ENCODE data around the gene TCERG1L.

TCERG1L gene

DNA sequence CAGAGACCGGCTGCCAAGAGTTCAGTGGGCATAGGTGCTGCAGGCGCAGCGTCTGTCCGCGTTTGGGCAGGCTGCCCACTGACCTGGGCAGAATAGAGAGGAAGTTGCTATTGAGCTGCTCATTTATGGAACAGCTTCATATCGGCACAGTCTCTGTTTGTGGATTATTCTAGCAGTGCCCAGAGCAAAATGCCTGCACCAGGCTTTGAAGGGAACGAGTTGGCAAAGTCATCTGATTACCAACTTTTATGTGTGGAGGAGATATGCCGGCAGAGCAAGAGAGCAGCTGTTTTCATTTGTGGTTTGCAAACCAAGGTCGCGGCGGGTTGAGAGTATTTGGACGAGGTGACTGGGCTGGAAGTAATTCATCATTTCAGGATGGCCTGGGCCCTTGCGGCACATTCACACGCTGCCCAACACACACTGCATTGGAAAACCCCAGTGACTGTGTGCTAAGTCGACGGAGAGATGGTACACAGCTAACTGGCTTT is 228.5 kb downstream of the TCERG1L start:
- Histone ChIP-seq H2AFZ (ENCODE audit: low read depth) (no peak overlapping the region), H3K79me2 (ENCODE audit: insufficient read depth, low read depth) (no peaks in the 10 kb centered on the region), H3K9ac (no peak overlapping the region), H3K4me3 (IDR thresholded peaks at IDR 0.05; ENCODE audit: insufficient read depth, low read depth, low read length) (no peak overlapping the region), H3K4me1 (ENCODE audit: low read depth, poor library complexity, severe bottlenecking) (no peaks in the 10 kb centered on the region), H3K36me3 (ENCODE audit: insufficient read depth) (no peaks in the 10 kb centered on the region), H4K20me1 (ENCODE audit: insufficient read depth) (no peaks in the 10 kb centered on the region), H3K4me2 (no peak overlapping the region), H3K27me3 (ENCODE audit: insufficient read depth, low read depth) (no peaks in the 10 kb centered on the region), H3K27ac (no peak overlapping the region)
- TF ChIP-seq, protein P1, sequence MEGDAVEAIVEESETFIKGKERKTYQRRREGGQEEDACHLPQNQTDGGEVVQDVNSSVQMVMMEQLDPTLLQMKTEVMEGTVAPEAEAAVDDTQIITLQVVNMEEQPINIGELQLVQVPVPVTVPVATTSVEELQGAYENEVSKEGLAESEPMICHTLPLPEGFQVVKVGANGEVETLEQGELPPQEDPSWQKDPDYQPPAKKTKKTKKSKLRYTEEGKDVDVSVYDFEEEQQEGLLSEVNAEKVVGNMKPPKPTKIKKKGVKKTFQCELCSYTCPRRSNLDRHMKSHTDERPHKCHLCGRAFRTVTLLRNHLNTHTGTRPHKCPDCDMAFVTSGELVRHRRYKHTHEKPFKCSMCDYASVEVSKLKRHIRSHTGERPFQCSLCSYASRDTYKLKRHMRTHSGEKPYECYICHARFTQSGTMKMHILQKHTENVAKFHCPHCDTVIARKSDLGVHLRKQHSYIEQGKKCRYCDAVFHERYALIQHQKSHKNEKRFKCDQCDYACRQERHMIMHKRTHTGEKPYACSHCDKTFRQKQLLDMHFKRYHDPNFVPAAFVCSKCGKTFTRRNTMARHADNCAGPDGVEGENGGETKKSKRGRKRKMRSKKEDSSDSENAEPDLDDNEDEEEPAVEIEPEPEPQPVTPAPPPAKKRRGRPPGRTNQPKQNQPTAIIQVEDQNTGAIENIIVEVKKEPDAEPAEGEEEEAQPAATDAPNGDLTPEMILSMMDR (conservative IDR thresholded peaks at IDR 0.05; ENCODE audit: low read depth, low read length) = no peak

DNA sequence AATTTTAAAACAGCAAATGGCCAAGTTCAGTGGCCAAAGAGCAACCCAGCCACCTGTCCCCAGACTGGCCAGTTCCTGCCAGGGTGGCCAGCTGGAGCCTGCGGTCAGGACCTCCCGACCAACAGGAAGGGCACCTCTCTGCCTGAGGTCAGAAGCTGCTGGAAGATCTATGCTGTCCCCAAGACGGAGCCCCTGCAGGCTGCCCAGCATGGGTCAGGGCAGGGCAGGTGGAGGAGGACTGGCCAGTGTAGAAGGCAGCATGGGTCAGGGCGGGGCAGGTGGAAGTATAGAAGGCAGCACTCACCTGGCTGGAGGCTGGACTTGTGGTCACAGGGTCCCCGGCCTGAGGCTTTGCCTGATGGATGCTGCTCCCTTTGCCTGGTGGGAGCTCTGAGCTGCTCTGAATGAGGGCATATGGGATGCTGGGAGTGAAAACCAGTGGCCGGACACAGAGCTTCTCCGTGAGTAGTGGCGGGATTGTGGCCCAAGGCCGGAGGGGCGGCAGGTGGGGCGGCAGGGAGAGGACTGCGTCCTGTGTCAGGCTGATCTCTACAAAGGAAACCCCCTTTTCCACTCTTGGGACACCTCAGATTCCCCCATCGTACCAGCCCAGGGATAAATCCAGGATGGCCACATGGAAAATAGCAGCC is 229.2 kb downstream of the TCERG1L start:
- Histone ChIP-seq H3K4me2 (no peak overlapping the region), H3K27me3 (ENCODE audit: insufficient read depth, low read depth) (no peaks in the 10 kb centered on the region), H3K36me3 (ENCODE audit: insufficient read depth) (no peaks in the 10 kb centered on the region), H2AFZ (ENCODE audit: low read depth) (no peak overlapping the region), H3K4me1 (ENCODE audit: low read depth, poor library complexity, severe bottlenecking) (no peaks in the 10 kb centered on the region), H3K79me2 (ENCODE audit: insufficient read depth, low read depth) (no peaks in the 10 kb centered on the region), H3K9ac (no peak overlapping the region), H4K20me1 (ENCODE audit: insufficient read depth) (no peaks in the 10 kb centered on the region), H3K27ac (no peak overlapping the region), H3K4me3 (IDR thresholded peaks at IDR 0.05; ENCODE audit: insufficient read depth, low read depth, low read length) (no peak overlapping the region)
- TF ChIP-seq, protein P1 (conservative IDR thresholded peaks at IDR 0.05; ENCODE audit: low read depth, low read length) = no peak

DNA sequence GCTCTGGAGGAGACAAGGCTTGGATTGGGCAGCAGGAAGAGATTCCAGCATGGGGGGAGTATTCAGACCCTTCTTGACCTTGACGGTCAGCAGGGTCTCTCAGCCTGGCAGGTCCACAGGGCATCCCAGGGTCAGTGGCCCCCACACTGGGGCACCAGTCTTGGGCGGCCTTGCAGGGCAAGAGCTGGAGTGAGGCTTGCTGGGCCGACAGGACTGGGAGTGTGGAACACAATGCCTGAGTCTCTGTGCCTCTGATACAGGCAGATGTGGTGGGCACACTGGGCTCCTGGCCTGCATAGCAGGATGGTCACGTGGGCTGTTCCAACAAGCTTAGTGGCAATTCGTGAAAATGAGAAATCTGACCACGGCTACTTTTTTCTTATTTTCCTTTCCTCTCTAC is 229.7 kb downstream of the TCERG1L start:
- Histone ChIP-seq H3K27me3 (ENCODE audit: insufficient read depth, low read depth) (no peaks in the 10 kb centered on the region), H3K9ac (no peak overlapping the region), H2AFZ (ENCODE audit: low read depth) (no peak overlapping the region), H3K4me1 (ENCODE audit: low read depth, poor library complexity, severe bottlenecking) (no peaks in the 10 kb centered on the region), H3K36me3 (ENCODE audit: insufficient read depth) (no peaks in the 10 kb centered on the region), H4K20me1 (ENCODE audit: insufficient read depth) (no peaks in the 10 kb centered on the region), H3K27ac (no peak overlapping the region), H3K4me2 (no peak overlapping the region), H3K79me2 (ENCODE audit: insufficient read depth, low read depth) (no peaks in the 10 kb centered on the region), H3K4me3 (IDR thresholded peaks at IDR 0.05; ENCODE audit: insufficient read depth, low read depth, low read length) (no peak overlapping the region)
- TF ChIP-seq, protein P1 (conservative IDR thresholded peaks at IDR 0.05; ENCODE audit: low read depth, low read length) = no peak

GRCh38 chr10:131081376-131081775 is 230.1 kb downstream of the TCERG1L start:
- H3K4me2 ChIP-seq = no peak overlapping the region
- TF ChIP-seq, protein P1 (conservative IDR thresholded peaks at IDR 0.05; ENCODE audit: low read depth, low read length) = no peak
- no peak overlapping the region for H3K27ac ChIP-seq
- H3K36me3 ChIP-seq (ENCODE audit: insufficient read depth) = no peaks in the 10 kb centered on the region
- H3K27me3 ChIP-seq (ENCODE audit: insufficient read depth, low read depth) = no peaks in the 10 kb centered on the region
- no peaks in the 10 kb centered on the region for H4K20me1 ChIP-seq (ENCODE audit: insufficient read depth)
- no peaks in the 10 kb centered on the region for H3K4me1 ChIP-seq (ENCODE audit: low read depth, poor library complexity, severe bottlenecking)
- H3K4me3 ChIP-seq (IDR thresholded peaks at IDR 0.05; ENCODE audit: insufficient read depth, low read depth, low read length) = no peak overlapping the region
- no peak overlapping the region for H3K9ac ChIP-seq
- H2AFZ ChIP-seq (ENCODE audit: low read depth) = no peak overlapping the region
- no peaks in the 10 kb centered on the region for H3K79me2 ChIP-seq (ENCODE audit: insufficient read depth, low read depth)

Measured in KMS-11 (cell line).